Fibroblast of mammary gland (primary cell): ENCODE measurements around the gene IER5L.
A peak's percentile ranks its signal among the peaks of the same experiment; 100 is the strongest.

Experiments used
- DNase-seq: peaks from one replicate; pipeline ENCODE4 v3.0.0-alpha.2; 2010; ENCODE audit warnings: low read depth
- H3K4me3 ChIP-seq: 2 replicates; pipeline ENCODE4 v1.5.1; 2011; ENCODE audit warnings: low read depth, mild to moderate bottlenecking, low read length, moderate library complexity; ENCODE audit not compliant: control insufficient read depth
- CTCF ChIP-seq: conservative IDR thresholded peaks from 2 replicates; pipeline ENCODE4 v1.5.1; 2011; ENCODE audit warnings: low read depth, low read length, inconsistent platforms; ENCODE audit not compliant: control insufficient read depth, insufficient read depth

Gene IER5L

GRCh38 chr9:129183495-129184218, 5.6 kb upstream of the IER5L start:
- TF ChIP-seq CTCF, result no peak
- H3K4me3 ChIP-seq, result no peak overlapping the region
- DNase-seq, result peak; percentile 34

GRCh38 chr9:129182625-129183494, 4.8 kb upstream of the IER5L start:
- no peak for DNase-seq
- H3K4me3 ChIP-seq, result no peak overlapping the region

GRCh38 chr9:129182122-129182521, 4.1 kb upstream of the IER5L start:
- H3K4me3 ChIP-seq, result no peak overlapping the region
- DNase-seq, result no peak
- no peak for TF ChIP-seq CTCF

More at GRCh38 chr9:129182625-129183494, 4.8 kb upstream of the IER5L start:
- TF ChIP-seq CTCF, result peak; percentile 36

DNA sequence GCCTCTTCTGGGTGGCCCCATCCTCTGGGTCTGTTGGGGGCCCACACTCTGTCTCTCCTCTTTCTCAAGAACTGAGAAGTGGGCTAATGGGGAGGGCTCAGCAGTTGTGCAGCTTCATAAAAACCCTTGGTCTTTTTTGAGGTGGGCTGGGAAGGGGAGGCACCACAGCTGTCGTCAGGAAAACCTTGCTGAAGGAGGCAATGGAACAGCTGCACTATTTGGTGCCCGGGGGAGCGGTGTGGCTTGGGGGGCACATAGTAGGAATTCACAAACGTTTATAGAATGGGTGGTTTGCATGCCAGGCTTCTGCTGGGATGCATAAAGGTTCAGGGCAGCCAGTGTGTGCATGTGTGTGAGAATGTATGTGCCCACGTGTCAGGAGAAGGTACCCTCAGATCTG, 3.2 kb upstream of the IER5L start:
- no peak overlapping the region for H3K4me3 ChIP-seq
- DNase-seq, result no peak
- TF ChIP-seq CTCF, result no peak

DNA sequence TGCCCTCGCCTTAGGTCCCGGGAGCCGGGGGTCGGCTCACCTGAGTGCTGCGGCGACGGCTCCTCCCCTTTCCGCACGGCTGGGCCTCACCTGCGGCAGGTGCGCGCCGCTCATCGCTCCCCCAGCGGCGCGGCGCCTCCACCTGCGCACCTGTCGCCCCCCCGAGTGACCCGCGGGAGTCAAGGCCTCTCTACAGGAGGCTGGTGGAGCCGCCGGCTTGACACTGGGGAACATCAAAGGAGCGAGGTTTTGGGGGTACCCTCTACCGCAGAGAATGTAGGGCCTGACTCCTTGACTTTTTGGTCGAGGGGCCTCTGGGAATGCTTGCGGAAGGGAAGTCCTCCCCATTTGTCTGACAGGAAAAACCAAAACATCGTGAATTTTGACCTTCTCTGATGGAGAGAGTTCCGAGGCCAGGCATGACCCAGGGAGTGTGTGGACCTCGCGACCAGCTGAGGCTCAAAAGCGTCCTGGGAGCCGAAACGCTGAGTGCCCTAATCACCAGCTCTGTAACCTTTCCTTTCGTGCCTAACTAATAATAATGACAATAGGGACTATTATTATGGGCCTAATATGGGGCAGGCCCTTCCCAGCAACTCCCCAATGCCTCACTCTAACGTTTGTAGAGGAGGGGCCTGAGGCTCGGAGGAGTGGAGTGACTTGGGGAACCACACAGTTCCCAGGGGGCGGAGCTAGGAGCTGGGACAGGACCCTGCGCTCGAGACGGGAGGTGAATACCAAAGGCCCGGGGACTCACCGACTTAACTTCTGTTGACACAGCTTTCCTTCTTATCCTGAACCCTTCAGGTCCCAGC, 714 bp upstream of the IER5L start:
- DNase-seq, result no peak
- no peak overlapping the region for H3K4me3 ChIP-seq
- no peak for TF ChIP-seq CTCF

- TF ChIP-seq CTCF, result no peak
- peak overlapping the region; percentile 80 for H3K4me3 ChIP-seq
- no peak for DNase-seq
Observed at GRCh38 chr9:129177443-129177790, 644 bp downstream of the IER5L start.
